ENCODE results near the gene MYO3B. TPM values are rescaled to one million over a fixed set of nuclear protein-coding genes. Genes with fewer than 3 reads are reported as not detected.

MYO3B gene
- total RNA-seq, 1 experiment from 2014 or later, result not detected

- no peaks in the 10 kb centered on the region for H3K27me3 Mint-ChIP-seq (ENCODE audit: insufficient read depth, unreplicated experiment)
- TF ChIP-seq CTCF (IDR thresholded peaks at IDR 0.05; ENCODE audit: unreplicated experiment), result no peak
- intact Hi-C loops (cut with micrococcal nuclease), result no loop called here
- no peaks in the 10 kb centered on the region for H3K9me3 Mint-ChIP-seq (ENCODE audit: unreplicated experiment)
- H3K36me3 Mint-ChIP-seq (ENCODE audit: insufficient read depth, unreplicated experiment), result no peaks in the 10 kb centered on the region
- H3K27ac Mint-ChIP-seq (ENCODE audit: low read depth, unreplicated experiment), result no peak overlapping the region
- no TSS peak for BruUV-seq (replicated peaks)
- DNase-seq (ENCODE audit: unreplicated experiment), result no peak
- no peak overlapping the region for H3K4me3 Mint-ChIP-seq (ENCODE audit: unreplicated experiment)
- no peaks in the 10 kb centered on the region for H3K4me1 Mint-ChIP-seq (ENCODE audit: insufficient read depth, unreplicated experiment)
- ChIA-PET POLR2A (no interaction called here), CTCF (interaction anchor here (1.8 kb wide), 1 partner anchor 24 kb away, joined by 3 read pairs; no protein-coding TSS in a partner anchor)
These were observed 19.0 kb downstream of the MYO3B start for GRCh38 chr2:170196963-170197362.

DNA sequence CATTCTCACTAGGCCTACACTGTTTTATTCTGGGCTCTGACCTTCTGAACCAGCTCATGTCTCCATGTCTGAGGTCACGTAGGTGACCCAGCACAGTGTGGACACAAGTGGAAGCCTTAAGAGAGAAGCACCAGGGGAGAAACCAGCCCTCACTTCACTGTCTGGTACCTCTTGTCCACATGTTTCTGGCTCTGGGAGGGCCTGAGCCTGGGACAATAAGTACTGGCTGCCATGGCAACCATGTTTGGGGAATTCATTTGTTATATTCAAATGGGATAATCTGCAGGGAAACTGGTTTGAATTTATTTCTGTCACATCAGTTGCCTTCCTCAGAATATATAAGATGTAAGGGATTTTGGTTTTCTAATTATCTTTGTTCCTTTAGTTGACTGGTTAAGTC, 23.3 kb downstream of the MYO3B start:
- Mint-ChIP-seq H3K9me3 (ENCODE audit: unreplicated experiment) (no peaks in the 10 kb centered on the region), H3K4me3 (ENCODE audit: unreplicated experiment) (no peak overlapping the region), H3K36me3 (ENCODE audit: insufficient read depth, unreplicated experiment) (no peaks in the 10 kb centered on the region), H3K27ac (ENCODE audit: low read depth, unreplicated experiment) (no peak overlapping the region), H3K27me3 (ENCODE audit: insufficient read depth, unreplicated experiment) (no peaks in the 10 kb centered on the region), H3K4me1 (ENCODE audit: insufficient read depth, unreplicated experiment) (no peaks in the 10 kb centered on the region)
- no peak for TF ChIP-seq CTCF (IDR thresholded peaks at IDR 0.05; ENCODE audit: unreplicated experiment)
- POLR2A ChIA-PET, result interaction anchor here (0.6 kb wide), 1 partner anchor 76 kb away, joined by 3 read pairs; no protein-coding TSS in a partner anchor
- CTCF ChIA-PET, result no interaction called here
- intact Hi-C loops (cut with micrococcal nuclease), result no loop called here
- no peak for DNase-seq (ENCODE audit: unreplicated experiment)
- no TSS peak for BruUV-seq (replicated peaks)

GRCh38 chr2:170201734-170202393, 23.9 kb downstream of the MYO3B start:
- Mint-ChIP-seq H3K4me3 (ENCODE audit: unreplicated experiment) (no peak overlapping the region), H3K27ac (ENCODE audit: low read depth, unreplicated experiment) (no peak overlapping the region), H3K36me3 (ENCODE audit: insufficient read depth, unreplicated experiment) (no peaks in the 10 kb centered on the region), H3K4me1 (ENCODE audit: insufficient read depth, unreplicated experiment) (no peaks in the 10 kb centered on the region), H3K9me3 (ENCODE audit: unreplicated experiment) (no peaks in the 10 kb centered on the region), H3K27me3 (ENCODE audit: insufficient read depth, unreplicated experiment) (no peaks in the 10 kb centered on the region)
- ChIA-PET POLR2A (interaction anchor here (0.6 kb wide), 1 partner anchor 77 kb away, joined by 3 read pairs; no protein-coding TSS in a partner anchor), CTCF (no interaction called here)
- no TSS peak for BruUV-seq (replicated peaks)
- DNase-seq (ENCODE audit: unreplicated experiment), result no peak
- no peak for TF ChIP-seq CTCF (IDR thresholded peaks at IDR 0.05; ENCODE audit: unreplicated experiment)
- intact Hi-C loops (cut with micrococcal nuclease), result no loop called here

- peaks cover 4% of the 10 kb centered on the region for H3K36me3 Mint-ChIP-seq (ENCODE audit: insufficient read depth, unreplicated experiment)
- intact Hi-C loops (cut with micrococcal nuclease), result no loop called here
These were observed 24.5 kb downstream of the MYO3B start for GRCh38 chr2:170202437-170202836.

More at GRCh38 chr2:170202437-170202836, 24.5 kb downstream of the MYO3B start:
- ChIA-PET CTCF (interaction anchor here (1.0 kb wide), 1 partner anchor 160 kb away, joined by 3 read pairs; no protein-coding TSS in a partner anchor), POLR2A (no interaction called here)
- Mint-ChIP-seq H3K4me1 (ENCODE audit: insufficient read depth, unreplicated experiment) (no peaks in the 10 kb centered on the region), H3K27ac (ENCODE audit: low read depth, unreplicated experiment) (no peak overlapping the region), H3K9me3 (ENCODE audit: unreplicated experiment) (no peaks in the 10 kb centered on the region), H3K27me3 (ENCODE audit: insufficient read depth, unreplicated experiment) (no peaks in the 10 kb centered on the region), H3K4me3 (ENCODE audit: unreplicated experiment) (no peak overlapping the region)
- no TSS peak for BruUV-seq (replicated peaks)
- no peak for TF ChIP-seq CTCF (IDR thresholded peaks at IDR 0.05; ENCODE audit: unreplicated experiment)
- DNase-seq (ENCODE audit: unreplicated experiment), result no peak
